NCI-H524 (cell line): Measurements from ENCODE around the gene KRTAP21-3.
"Not testable (repeated sequence)": the region's sequence is repeated elsewhere in the genome, so short reads cannot be mapped to it uniquely, and the experiment has no call there.

Source experiments
- DNase-seq, 2 experiments: peaks; one replicate each; lab custom pipeline; 2025; lab: John Stamatoyannopoulos, UW

Gene KRTAP21-3, protein sequence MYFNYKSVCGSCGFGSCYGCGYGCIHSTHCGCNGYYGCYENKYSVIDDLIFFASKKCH

DNA sequence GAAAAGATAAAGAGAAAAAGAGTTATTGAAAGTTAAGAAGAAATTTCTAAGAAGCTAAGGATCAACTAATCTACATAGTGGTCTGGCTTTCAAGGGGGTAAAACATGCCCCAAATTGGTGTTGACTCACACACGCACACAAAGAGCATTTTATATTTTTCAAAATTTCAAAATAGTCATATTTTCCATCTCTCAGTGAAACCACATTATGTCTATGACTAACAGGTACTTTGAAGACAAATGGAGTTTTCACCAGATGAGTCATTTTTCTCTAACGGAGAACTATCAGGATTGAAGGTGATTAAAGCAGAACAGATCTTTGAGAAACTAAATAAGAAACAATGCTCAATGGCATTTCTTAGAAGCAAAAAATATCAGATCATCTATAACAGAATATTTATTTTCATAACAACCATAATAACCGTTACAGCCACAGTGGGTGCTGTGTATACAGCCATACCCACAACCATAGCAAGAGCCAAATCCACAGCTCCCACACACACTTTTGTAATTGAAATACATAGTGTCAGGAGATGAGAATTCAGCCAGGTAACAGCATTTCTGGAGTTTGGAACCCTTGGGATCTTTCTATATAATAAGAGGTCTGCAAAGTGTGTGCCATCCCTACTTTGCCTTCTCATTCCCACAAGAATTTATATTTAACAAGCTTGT, at the start of gene KRTAP21-3:
Gene KRTAP21-3 (minus strand): TSS at position 539 of the 671 bp plus-strand sequence. CDS start 18 bp downstream, at position 521.
- no peak for DNase-seq

DNA sequence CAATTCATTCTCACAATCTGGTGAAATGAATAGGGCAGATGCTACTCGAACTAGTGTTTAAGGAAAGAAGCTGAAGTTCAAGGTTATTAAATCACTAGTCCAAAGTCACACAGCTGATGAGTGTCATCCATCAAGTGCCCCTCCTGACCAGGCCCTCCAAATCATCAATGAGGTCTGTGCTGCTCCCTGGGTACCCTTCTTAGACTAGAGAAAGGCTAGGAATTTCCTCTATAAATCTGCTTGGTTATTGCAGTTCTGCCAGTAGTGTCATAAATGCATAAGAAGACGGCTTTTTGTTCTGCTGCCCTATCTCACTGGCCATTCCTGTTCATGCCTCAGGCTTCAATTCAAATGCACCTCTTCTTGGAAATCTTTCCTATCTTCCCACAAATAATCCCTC, 42.2 kb upstream of the KRTAP21-3 start:
- DNase-seq = no peak

DNA sequence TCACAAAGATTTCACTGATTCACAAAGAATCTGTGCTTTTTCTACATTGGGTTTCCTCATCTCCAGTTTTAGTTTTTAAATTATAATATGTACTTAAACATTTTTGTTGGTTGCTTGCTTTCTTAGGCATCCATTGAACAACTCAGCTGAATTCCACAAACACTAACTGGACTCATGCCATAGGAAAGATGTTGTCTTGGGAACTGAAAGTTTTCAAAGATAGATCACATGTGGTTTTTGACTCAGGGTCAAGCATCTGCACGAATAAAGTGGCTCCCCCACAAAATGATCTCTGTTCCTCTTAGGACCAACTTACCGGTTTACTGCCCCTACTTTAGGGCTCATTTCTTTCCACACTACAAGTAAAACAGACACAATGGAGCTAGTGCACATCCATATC, 39.7 kb upstream of the KRTAP21-3 start:
- DNase-seq = no peak

DNA sequence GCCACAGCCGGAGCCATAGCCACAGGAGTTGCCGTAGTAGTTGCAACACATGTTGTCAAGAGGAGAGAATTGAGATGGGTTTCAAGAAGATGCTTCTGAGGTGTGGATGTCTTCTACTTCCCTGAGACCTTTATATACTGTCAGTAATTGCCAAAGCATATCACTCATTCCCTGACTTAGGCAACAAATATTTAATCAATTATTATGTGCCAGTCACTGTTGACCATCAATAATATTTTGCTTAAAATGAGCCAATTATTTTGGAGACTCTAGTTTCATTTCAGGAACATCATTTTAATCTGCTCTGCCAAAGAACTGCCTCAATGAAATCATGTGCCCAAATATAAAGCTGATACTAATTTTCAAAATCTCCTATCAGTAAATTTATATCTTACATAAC, 36.8 kb upstream of the KRTAP21-3 start, which contains the start of gene KRTAP21-1:
Gene KRTAP21-1 (minus strand): TSS at position 101 of the 400 bp plus-strand sequence. CDS start 50 bp downstream, at position 51.
- DNase-seq = not testable (repeated sequence)

DNA sequence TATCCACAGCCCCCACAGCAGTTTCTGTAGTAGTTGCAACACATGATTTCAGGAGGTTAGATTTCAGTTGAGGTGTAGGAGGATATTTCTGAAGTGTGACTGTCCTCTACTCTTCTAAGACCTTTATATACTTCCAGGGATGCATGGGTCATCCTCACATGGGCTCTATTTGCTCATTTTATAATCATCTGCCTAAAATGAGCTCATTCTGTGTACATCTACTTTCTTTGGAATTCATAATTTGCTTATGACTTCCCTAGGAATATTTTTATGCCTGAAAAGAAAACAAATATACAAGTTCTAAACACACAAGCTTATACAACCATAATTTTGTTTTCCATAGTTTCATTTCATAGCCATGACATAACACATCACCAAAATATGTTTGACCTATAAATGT, 28.6 kb upstream of the KRTAP21-3 start, which contains the start of gene KRTAP21-2:
Gene KRTAP21-2 (minus strand): TSS at position 101 of the 400 bp plus-strand sequence. CDS start 57 bp downstream, at position 44.
- DNase-seq = no peak

DNA sequence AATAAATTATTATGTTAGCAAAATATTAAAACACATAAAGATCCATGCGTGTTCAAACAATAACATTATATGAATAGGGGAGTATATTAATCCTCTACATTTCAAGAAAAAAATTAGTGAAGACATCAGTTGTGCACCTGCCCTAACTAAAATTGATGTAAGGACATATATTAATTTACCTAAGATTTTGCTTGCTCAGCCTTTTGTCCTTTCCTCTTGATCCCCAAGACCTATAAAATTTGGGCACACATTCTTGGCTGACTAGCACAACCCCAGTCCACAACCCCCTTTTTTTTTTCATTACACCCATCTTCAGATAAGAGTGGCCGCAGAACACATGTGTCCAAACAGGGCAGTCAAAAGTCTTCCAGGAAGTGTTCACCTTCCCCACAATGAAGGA, 21.9 kb upstream of the KRTAP21-3 start:
- no peak for DNase-seq

DNA sequence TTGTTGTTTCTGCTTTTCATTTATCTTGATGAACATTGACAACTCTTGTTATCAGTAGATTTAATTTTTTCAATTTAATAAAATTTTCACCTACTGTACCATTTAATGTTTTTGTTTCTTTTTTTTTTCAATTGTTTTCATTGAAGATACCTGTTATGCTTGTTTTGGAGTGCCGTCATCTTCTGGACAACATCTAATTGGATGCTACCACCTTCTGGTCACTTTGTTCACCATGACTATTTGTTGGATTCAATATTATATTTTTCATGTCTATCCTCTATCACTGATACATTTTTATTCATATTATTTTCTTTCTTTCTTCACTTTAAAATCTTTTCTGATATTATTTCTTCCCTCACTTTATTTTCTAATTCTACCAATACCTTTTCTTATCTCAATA, 14.4 kb upstream of the KRTAP21-3 start:
- no peak for DNase-seq

DNA sequence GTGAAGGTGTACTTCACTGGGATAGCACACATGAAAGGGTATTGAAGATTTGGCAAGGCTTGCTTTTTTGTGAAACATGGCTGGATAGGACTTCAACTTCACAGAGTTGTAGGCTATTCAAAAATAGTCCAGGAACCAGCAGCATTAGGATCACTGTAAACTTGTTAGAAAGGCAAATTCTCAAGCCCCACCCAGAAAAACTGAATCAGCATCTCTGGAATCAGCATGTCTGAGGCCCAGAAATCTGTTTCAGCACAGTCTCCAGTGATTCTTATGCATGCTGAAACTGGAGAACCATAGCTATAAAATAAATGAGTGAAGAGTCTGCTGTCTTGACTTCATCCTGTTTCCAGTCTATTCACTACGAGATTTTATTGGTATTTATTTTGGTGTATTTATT, 8.1 kb upstream of the KRTAP21-3 start:
- no peak for DNase-seq

DNA sequence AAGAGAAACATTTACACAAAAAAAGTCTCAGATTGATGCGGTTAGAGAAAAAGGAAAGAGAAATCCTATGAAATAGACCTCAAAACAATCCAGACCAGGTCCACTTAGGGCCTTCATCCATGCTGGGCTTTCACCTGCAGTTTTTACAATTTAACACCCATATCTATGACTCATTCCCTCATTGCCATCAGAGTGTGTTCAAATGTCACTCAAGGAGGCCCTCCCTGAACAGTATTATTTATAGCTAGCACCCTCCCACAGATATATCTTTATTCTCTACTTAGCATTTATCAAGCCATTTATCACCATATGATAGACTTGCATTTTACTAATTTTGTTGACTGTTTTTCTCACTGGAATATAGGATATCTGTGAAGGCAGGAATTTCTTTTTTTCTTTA, 824 bp upstream of the KRTAP21-3 start:
- no peak for DNase-seq

DNA sequence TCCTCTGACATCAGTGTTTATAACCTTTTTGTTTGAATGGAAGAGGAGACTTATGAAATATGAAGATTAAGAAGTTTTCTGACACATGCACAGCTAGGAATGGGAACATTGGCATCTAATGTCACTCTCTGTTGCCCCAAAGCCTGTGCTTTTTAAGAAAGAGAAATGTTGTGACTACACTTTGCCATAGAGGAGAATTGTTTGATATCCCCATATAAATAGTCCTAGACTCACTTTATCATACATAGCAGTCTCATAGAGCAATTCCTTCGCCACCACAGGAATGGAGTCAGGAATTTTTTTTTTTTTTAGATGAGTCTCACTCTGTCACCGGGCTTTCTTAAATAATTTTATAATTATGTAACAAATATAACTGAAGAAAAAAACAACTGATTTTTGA, 1.5 kb downstream of the KRTAP21-3 start:
- DNase-seq = no peak

DNA sequence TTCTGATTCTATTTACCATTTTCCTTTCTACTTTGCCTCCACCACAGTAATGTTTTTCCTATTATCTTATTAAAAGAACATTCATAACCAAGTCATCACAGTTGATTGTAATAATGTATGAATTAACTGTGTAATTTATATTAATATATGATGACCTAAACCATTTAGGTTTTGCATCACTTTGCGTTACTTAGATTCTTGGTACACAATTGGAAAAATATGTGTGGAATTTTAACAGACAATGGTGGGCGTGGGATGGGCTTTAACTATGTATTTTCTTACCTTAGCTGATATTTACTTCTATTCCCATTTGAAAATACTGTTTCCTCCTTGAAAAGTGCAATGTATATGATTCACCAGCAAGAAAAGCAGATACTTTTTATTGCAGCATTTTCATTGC, 3.6 kb downstream of the KRTAP21-3 start:
- DNase-seq = no peak

DNA sequence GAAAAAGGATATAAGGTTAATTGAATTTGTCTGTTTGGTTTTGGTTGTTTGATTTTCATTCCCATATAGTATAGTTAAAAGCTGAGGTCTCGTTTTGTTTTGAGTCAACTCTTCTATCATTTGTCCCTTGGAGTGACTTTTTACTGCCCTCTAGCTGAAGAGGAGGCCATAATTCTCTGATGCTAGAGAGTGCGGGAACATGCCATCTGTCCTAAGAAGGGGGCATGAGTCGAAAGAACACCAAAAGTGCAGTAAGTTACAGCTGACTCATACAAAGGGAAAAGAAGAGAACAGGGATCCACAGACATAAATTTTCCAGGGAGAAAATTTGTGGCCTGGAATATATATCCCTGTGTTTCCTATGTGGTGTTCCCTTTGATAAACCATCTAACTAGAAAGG, 4.1 kb downstream of the KRTAP21-3 start:
- no peak for DNase-seq

DNA sequence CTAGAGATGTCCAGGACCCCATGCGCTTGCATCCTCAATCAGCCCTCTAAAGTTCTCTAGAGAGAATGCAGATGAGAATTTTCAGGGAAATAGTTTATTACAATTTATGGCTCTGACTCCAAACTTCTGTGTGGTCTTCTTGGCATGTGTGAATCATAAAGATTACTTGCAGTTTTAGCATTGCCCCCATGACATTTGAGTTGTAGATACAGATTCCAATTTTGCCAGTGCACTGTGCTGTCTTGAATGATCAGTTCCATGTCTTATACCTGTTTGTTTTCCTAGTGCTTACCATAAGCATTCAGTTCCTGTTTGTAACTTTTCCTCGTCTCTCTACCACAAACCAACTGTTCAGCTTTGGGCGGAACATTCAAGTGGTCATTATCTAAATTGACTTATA, 4.8 kb downstream of the KRTAP21-3 start:
- DNase-seq = no peak

DNA sequence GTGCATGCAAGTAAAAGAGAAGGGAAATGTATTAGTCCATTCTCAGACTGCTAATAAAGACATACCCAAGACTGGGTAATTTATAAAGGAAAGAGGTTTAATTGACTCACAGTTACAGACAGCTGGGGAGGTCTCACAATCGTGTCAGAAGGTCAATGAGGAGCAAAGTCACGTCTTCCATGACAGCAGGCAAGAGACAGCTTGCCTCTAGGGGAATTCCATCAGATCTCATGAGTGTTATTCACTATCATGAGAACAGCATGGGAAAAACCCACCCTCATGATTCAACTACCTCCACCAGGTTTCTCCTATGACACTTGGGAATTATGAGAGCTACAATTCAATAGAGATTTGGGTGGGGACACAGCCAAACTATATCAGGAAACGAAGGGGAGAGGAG, 8.1 kb downstream of the KRTAP21-3 start:
- DNase-seq = peak in 1 of 2 experiments; percentile 2

DNA sequence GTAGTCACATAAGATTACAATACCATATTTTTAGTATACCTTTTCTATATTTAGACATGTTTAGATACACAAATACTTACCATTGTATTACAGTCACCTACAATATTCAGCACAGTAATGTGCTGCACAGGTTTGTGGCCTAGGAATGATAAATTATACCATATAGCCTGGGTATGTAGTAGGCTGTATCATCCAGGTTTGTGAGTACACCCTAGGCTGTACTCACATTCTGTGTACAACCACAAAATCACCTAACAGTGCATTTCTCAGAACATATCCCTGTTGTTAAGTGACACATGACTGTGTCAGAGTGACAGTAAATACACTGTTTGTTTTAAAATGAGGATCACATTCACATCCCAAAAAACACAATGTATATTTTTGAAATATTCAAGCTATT, 11.2 kb downstream of the KRTAP21-3 start:
- no peak for DNase-seq

DNA sequence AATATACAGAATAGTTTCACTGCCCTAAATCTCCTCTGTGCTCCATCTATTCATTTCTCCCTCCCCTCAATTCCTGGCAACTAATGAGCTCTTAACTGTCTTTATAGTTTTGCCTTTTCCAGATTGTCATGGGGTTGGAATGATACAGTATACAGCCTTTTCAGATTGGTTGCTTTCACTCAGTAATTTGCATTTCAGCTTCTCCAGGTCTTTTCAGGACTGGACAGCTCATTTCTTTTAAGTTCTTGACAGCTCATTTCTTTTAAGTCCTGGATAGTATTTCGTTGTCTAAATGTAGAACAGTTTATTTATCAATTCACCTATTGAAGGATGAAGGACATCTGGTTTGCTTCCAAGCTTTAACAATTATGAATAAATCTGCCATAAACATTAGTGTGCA, 22.6 kb downstream of the KRTAP21-3 start:
- no peak for DNase-seq

DNA sequence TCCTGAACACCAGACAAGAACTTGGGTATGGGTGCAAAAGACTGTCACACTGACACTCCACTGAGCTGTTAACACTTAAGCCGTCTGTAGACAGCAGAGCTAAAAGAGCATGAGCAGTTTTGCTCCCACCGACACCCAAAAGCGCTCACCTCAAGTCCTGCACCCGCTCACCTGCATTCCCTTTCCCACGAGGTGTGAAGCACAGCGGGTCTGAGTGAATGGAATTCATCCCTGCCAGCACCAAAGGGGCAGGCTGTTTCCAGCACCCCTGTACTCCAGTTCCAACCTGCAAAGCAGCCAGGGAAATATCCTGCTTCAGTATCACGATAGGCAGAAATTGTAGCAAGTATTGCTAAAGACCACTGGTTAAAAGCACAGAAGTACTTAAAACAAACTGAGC, 28.8 kb downstream of the KRTAP21-3 start:
- DNase-seq = no peak

DNA sequence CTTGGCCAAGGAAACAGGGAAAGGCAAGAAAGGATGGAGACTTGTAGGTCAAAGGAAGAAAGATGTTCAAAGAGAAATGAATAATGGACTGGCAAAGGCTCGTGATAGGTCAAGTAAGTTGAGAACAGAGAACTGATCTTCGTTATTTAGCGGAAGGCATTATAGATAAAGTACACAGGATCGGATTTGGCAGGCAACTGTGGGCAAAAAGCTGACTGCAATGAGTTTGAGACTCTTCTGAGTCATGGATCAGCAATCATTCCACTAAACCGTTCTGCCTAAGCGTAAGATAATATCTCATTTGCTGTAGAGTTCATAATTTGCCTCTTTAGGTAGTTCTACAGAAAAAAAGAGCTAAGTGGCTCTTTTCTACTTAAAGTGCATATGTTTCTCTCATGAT, 34.1 kb downstream of the KRTAP21-3 start:
- DNase-seq = peak; percentile 2 to 4

DNA sequence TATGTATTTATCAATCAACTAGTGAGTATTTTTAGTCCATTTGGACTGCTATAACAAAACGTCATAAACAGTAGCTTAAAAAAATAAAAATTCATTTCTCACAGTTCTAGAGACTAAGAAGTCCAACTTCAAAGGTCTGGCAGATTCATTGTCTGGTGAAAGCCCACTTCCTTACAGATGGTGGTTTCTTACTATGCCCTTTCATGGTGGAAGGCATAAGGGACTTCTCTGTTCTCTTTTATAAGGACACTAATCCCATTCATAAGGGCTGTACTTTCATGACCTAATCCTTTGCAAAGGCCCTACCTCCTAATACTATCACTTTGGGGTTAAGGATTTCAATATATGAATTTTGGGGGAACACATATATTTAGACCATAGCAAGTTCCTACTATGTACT, 38.0 kb downstream of the KRTAP21-3 start:
- no peak for DNase-seq

DNA sequence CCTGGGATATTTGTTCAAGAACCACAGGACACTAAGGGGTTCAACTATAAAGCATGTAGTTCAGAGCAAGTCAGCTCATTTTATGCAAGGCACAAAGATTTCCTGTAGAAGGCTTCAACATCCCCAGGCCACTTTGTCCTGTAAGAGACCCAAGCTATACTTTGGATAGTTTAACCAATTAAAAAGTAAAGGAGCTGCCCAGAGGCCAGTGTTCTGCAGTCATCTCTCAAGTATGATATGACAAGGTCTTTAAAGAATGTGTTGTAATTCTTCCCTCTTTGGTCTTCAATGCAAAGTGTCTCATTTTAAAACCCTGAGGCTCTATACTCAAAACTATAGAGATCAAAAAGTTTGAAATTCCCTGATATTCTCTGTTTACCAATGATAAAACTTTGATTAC, 41.8 kb downstream of the KRTAP21-3 start:
- no peak for DNase-seq

DNA sequence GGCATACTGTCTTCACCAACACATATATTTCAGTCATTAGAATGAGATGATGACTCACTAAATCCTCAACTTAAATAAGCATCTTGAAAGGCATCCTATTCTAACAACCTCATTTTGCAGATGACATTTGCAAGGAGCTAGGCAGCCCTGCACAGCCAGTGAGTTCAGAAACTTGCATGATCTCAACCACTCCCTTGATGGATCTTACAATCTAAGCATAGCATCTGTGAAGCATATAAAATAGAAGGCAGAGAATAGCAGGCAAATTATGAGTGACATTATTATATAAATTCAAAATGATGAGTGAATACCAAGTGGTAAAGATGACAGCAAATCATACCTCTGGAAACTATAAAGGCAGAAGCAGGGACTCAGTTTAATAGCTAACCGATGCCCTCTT, 44.3 kb downstream of the KRTAP21-3 start:
- no peak for DNase-seq

DNA sequence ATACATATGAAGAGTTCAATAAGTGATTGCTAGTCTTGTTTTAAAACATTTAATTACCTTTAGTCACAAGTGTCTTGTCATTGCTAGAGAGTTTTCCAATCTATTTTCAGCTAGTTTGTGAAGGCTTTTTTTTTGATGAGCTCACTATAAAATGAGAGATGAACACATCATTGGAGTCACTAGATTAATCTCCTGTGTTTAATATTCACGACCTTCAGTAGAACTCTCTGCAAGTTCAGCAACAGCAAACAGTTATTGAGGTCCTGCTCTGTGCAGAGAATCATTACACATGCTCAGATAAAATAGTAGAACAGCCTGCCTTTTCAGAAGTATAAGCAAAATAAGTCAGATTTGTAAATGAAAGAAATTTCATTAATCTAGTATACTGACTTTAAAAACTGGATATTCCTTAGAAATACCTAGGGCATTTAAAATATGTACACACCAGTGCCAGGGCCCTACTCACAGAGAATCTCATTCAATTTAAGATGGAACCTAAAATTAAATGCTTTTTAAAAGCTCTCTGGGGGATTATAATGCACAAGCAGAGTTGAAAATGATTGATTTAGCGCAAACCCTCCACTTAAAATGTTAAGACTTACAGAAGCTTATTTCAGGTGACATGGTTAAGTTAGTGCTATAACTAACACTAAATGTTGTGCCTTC, 45.5 kb downstream of the KRTAP21-3 start:
- peak in 1 of 2 experiments; percentile 4 for DNase-seq

DNA sequence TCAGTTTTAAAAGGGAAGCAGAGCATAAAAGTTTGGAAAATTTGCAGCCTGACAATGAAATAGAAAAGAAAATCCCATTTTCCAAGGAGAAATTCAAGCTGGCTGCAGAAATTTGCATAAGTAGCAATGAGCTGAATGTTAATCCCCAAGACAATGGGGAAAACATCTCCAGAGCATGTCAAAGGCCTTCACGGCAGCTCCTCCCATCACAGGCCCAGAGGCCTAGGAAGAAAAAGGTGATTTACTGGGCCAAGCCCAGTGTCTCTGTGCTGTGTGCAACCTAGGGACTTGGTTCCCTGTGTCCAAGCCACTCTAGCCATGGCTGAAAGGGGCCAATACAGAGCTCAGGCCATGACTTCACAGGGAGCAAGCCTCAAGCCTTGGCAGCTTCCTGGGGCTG, 49.8 kb downstream of the KRTAP21-3 start:
- DNase-seq = no peak
